GM21737 (cell line): ENCODE results near the gene ERC1.

ENCODE experiments used
- ATAC-seq: cut with Tn5 transposase; IDR thresholded peaks from one replicate; pipeline ENCODE4 v1.9.1; 2021; ENCODE audit warnings: mild to moderate bottlenecking, moderate library complexity; ENCODE audit not compliant: unreplicated experiment

Gene ERC1

GRCh38 chr12:1428671-1429070 is 437.6 kb downstream of the ERC1 start:
- ATAC-seq = no peak

- ATAC-seq = no peak
These were observed 439.0 kb downstream of the ERC1 start for GRCh38 chr12:1429980-1430379.

GRCh38 chr12:1434296-1434955 is 443.4 kb downstream of the ERC1 start:
- ATAC-seq = no peak

GRCh38 chr12:1435044-1435443 is 444.0 kb downstream of the ERC1 start:
- ATAC-seq = no peak

GRCh38 chr12:1435456-1435855 is 444.4 kb downstream of the ERC1 start:
- ATAC-seq = no peak

GRCh38 chr12:1436015-1436414 is 445.0 kb downstream of the ERC1 start:
- ATAC-seq = no peak

GRCh38 chr12:1436981-1437380 is 446.0 kb downstream of the ERC1 start:
- no peak for ATAC-seq

GRCh38 chr12:1439201-1439600 is 448.2 kb downstream of the ERC1 start:
- ATAC-seq = no peak

GRCh38 chr12:1439687-1440086 is 448.7 kb downstream of the ERC1 start:
- ATAC-seq = no peak

- no peak for ATAC-seq
These were observed 452.6 kb downstream of the ERC1 start for GRCh38 chr12:1443421-1444141.

GRCh38 chr12:1444142-1444516 is 453.1 kb downstream of the ERC1 start:
- no peak for ATAC-seq

- no peak for ATAC-seq
These were observed 454.8 kb downstream of the ERC1 start for GRCh38 chr12:1445807-1446206.

- ATAC-seq = no peak
These were observed 457.3 kb downstream of the ERC1 start for GRCh38 chr12:1448336-1448735.

GRCh38 chr12:1453810-1454209 is 462.8 kb downstream of the ERC1 start:
- ATAC-seq = no peak

GRCh38 chr12:1456885-1457284 is 465.9 kb downstream of the ERC1 start:
- ATAC-seq = no peak

GRCh38 chr12:1457901-1458300 is 466.9 kb downstream of the ERC1 start:
- ATAC-seq = no peak

GRCh38 chr12:1459339-1459738 is 468.3 kb downstream of the ERC1 start:
- ATAC-seq = no peak

- no peak for ATAC-seq
These were observed 472.3 kb downstream of the ERC1 start for GRCh38 chr12:1463073-1463905.

GRCh38 chr12:1464925-1465324 is 473.9 kb downstream of the ERC1 start:
- no peak for ATAC-seq

GRCh38 chr12:1465990-1466389 is 475.0 kb downstream of the ERC1 start:
- ATAC-seq = no peak

- ATAC-seq = no peak
These were observed 475.6 kb downstream of the ERC1 start for GRCh38 chr12:1466481-1467154.
